Measurements from ENCODE around the gene RNU1-1. TPM values are rescaled to one million over a fixed set of nuclear protein-coding genes. Genes with fewer than 3 reads are reported as not detected.

The RNU1-1 gene
- total and polyA plus RNA-seq, 2 of the 8 experiments (the other 6 are each of a cell fraction or from before 2014, with no cell fraction given) = 145 to 1,303 TPM

DNA sequence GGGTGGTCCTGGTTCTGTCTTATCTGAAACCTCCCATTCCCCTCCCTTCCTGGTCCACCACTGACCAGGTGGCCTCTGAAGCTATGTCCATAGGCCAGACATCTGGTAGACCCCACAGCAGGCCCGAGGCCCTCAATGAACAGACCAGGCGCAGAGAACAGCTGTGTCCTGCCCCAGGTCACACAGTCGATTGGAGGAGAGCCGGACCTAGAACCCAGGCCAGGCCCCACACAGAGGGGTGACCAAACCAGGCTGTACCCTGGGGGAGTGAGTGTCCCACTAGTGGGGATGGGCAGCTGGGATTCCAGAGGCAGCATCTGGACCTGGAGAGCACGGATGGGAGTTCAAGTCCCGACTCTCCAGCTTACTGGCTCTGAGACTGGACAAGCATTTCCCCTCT lies 29.2 kb downstream of the RNU1-1 start (continued):
- TF ChIP-seq, protein P1, sequence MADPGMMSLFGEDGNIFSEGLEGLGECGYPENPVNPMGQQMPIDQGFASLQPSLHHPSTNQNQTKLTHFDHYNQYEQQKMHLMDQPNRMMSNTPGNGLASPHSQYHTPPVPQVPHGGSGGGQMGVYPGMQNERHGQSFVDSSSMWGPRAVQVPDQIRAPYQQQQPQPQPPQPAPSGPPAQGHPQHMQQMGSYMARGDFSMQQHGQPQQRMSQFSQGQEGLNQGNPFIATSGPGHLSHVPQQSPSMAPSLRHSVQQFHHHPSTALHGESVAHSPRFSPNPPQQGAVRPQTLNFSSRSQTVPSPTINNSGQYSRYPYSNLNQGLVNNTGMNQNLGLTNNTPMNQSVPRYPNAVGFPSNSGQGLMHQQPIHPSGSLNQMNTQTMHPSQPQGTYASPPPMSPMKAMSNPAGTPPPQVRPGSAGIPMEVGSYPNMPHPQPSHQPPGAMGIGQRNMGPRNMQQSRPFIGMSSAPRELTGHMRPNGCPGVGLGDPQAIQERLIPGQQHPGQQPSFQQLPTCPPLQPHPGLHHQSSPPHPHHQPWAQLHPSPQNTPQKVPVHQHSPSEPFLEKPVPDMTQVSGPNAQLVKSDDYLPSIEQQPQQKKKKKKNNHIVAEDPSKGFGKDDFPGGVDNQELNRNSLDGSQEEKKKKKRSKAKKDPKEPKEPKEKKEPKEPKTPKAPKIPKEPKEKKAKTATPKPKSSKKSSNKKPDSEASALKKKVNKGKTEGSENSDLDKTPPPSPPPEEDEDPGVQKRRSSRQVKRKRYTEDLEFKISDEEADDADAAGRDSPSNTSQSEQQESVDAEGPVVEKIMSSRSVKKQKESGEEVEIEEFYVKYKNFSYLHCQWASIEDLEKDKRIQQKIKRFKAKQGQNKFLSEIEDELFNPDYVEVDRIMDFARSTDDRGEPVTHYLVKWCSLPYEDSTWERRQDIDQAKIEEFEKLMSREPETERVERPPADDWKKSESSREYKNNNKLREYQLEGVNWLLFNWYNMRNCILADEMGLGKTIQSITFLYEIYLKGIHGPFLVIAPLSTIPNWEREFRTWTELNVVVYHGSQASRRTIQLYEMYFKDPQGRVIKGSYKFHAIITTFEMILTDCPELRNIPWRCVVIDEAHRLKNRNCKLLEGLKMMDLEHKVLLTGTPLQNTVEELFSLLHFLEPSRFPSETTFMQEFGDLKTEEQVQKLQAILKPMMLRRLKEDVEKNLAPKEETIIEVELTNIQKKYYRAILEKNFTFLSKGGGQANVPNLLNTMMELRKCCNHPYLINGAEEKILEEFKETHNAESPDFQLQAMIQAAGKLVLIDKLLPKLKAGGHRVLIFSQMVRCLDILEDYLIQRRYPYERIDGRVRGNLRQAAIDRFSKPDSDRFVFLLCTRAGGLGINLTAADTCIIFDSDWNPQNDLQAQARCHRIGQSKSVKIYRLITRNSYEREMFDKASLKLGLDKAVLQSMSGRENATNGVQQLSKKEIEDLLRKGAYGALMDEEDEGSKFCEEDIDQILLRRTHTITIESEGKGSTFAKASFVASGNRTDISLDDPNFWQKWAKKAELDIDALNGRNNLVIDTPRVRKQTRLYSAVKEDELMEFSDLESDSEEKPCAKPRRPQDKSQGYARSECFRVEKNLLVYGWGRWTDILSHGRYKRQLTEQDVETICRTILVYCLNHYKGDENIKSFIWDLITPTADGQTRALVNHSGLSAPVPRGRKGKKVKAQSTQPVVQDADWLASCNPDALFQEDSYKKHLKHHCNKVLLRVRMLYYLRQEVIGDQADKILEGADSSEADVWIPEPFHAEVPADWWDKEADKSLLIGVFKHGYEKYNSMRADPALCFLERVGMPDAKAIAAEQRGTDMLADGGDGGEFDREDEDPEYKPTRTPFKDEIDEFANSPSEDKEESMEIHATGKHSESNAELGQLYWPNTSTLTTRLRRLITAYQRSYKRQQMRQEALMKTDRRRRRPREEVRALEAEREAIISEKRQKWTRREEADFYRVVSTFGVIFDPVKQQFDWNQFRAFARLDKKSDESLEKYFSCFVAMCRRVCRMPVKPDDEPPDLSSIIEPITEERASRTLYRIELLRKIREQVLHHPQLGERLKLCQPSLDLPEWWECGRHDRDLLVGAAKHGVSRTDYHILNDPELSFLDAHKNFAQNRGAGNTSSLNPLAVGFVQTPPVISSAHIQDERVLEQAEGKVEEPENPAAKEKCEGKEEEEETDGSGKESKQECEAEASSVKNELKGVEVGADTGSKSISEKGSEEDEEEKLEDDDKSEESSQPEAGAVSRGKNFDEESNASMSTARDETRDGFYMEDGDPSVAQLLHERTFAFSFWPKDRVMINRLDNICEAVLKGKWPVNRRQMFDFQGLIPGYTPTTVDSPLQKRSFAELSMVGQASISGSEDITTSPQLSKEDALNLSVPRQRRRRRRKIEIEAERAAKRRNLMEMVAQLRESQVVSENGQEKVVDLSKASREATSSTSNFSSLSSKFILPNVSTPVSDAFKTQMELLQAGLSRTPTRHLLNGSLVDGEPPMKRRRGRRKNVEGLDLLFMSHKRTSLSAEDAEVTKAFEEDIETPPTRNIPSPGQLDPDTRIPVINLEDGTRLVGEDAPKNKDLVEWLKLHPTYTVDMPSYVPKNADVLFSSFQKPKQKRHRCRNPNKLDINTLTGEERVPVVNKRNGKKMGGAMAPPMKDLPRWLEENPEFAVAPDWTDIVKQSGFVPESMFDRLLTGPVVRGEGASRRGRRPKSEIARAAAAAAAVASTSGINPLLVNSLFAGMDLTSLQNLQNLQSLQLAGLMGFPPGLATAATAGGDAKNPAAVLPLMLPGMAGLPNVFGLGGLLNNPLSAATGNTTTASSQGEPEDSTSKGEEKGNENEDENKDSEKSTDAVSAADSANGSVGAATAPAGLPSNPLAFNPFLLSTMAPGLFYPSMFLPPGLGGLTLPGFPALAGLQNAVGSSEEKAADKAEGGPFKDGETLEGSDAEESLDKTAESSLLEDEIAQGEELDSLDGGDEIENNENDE (IDR thresholded peaks at IDR 0.05; ENCODE audit: insufficient replicate concordance, low read length) = no peak
- TF ChIP-seq CREB1 (IDR thresholded peaks at IDR 0.05) (no peak), POU5F1 (IDR thresholded peaks at IDR 0.05; ENCODE audit: low read depth, low read length) (no peak), KDM5A (IDR thresholded peaks at IDR 0.05; ENCODE audit: low read length) (no peak), POLR2A (IDR thresholded peaks at IDR 0.05; ENCODE audit: control extremely low read depth in 1 of 2, low read depth in 2 of 2, low read length in 2 of 2) (no peak), BCL11A (IDR thresholded peaks at IDR 0.05; ENCODE audit: low read depth in 2 of 2, low read length in 2 of 2) (no peak)
- TF ChIP-seq, protein P2, sequence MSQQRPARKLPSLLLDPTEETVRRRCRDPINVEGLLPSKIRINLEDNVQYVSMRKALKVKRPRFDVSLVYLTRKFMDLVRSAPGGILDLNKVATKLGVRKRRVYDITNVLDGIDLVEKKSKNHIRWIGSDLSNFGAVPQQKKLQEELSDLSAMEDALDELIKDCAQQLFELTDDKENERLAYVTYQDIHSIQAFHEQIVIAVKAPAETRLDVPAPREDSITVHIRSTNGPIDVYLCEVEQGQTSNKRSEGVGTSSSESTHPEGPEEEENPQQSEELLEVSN (IDR thresholded peaks at IDR 0.05) = no peak

Data from H1 (cell line).